Heart left ventricle (tissue), 13 donors: ENCODE data around the gene MITF.

Source experiments
- POLR2A ChIP-seq, 2 donors: fragments of 450-650 bp; IDR thresholded peaks; one replicate each; pipeline ENCODE4 v1.6.1; 2017; ENCODE audit warnings: antibody characterized with exemption in 2 of 2, mild to moderate bottlenecking in 2 of 2, moderate library complexity in 2 of 2
- TF ChIP-seq, protein P1 (sequence below), 12 donors: fragments of 200-600 bp; sonication (generic) in 4 of 12; IDR thresholded peaks; one replicate each; pipeline versions ENCODE4 v1.5.0 to v1.8.0; 2018 to 2022; ENCODE audit warnings: antibody characterized with exemption in 12 of 12, mild to moderate bottlenecking in 5 of 12
- donor health status: ischemic (EF 13 %, LVEDD 7.1; RV severe dilation, severe dysfunction).
- donor health status: DM: no; HTN: yes; CAD: no.
- donor health status: DM: no; HTN: no; CAD: no.
- donor health status: ischemic (EF 25% LVEDD 6.9; RV normal size, moderate dysfunction).
- donor health status: ischemic (EF 25% LVEDD 5.7; RV mildly dilated, moderate dysfunction).
- donor health status: ischemic (EF 35%, LVEDD 5.7; RV mildly dilated, moderate dysfunction).
- donor health status: nonischemic (EF 11% LVEDD 7.7; RV severe dilation, severe dysfunction).
- donor health status: DM: yes; HTN: yes; CAD: no.
- donor health status: PGD.
- donor health status: ischemic (EF 29% LVEDD 5.4; RV normal size, mild dysfunction).
- donor health status: nonischemic (EF 23%, LVEDD 6.1; RV moderate dilation, normal function).

DNA sequence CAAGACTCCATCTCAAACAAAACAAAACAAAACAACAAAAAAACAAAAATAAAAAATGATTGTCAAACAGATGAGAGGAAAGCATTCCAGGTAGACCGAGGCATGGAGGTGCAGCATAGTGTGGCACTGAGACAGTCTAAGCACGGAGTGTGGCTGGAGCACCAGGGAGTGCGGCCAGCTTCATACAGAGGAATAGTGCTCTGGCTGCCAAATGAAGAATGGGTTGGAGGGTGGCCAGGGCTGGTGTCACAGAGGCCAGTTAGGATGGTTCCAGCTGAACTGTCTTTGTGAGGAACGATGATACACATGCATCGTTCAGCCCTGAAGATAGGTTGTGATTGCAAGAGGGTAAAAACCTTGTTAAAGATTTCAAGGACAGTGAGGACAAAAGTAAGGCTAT lies 28.3 kb downstream of the MITF start:
- TF ChIP-seq, protein P1, sequence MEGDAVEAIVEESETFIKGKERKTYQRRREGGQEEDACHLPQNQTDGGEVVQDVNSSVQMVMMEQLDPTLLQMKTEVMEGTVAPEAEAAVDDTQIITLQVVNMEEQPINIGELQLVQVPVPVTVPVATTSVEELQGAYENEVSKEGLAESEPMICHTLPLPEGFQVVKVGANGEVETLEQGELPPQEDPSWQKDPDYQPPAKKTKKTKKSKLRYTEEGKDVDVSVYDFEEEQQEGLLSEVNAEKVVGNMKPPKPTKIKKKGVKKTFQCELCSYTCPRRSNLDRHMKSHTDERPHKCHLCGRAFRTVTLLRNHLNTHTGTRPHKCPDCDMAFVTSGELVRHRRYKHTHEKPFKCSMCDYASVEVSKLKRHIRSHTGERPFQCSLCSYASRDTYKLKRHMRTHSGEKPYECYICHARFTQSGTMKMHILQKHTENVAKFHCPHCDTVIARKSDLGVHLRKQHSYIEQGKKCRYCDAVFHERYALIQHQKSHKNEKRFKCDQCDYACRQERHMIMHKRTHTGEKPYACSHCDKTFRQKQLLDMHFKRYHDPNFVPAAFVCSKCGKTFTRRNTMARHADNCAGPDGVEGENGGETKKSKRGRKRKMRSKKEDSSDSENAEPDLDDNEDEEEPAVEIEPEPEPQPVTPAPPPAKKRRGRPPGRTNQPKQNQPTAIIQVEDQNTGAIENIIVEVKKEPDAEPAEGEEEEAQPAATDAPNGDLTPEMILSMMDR (IDR thresholded peaks at IDR 0.05), result no peak
- TF ChIP-seq POLR2A (IDR thresholded peaks at IDR 0.05), result no peak
